Peyer's patch (tissue), 4 donors: Measurements from ENCODE around the gene BTBD3. TPM values are rescaled to one million over a fixed set of nuclear protein-coding genes. Genes with fewer than 3 reads are reported as not detected.

Source experiments
- DNase-seq, 3 donors: peaks; one replicate each; pipeline ENCODE4 v3.0.0-alpha.2; 2017 to 2019
- H3K27ac ChIP-seq, 4 donors: fragments of 200-600 bp; sonication (generic); one replicate each; pipeline ENCODE4 v1.5.1; 2016 to 2019
- H3K27me3 ChIP-seq, 2 donors: fragments of 200-600 bp; sonication (generic); one replicate each; pipeline ENCODE4 v1.5.1; 2019
- H3K36me3 ChIP-seq, 3 donors: fragments of 200-600 bp; sonication (generic); one replicate each; pipeline ENCODE4 v1.5.1; 2016 to 2019
- H3K4me1 ChIP-seq, 4 donors: fragments of 200-600 bp; sonication (generic); one replicate each; pipeline ENCODE4 v1.5.1; 2016 to 2019
- H3K4me3 ChIP-seq, 4 donors: fragments of 200-600 bp; sonication (generic); 1 replicate in 3 of 4; 2 replicates in 1 of 4; pipeline ENCODE4 v1.5.1; 2016 to 2019; ENCODE audit warnings: mild to moderate bottlenecking in 1 of 4
- H3K9me3 ChIP-seq, 4 donors: fragments of 200-600 bp; sonication (generic); one replicate each; pipeline ENCODE4 v1.5.1; 2016 to 2019; ENCODE audit warnings: mild to moderate bottlenecking in 1 of 4
- CTCF ChIP-seq, 6 experiments: fragments of 450-650 bp in 4 of 6; fragments of 200-600 bp in 2 of 6; sonication (generic) in 1 of 6; IDR thresholded peaks; one replicate each; pipeline ENCODE4 v1.5.1; 2017 to 2019; ENCODE audit warnings: antibody characterized with exemption in 6 of 6, mild to moderate bottlenecking in 3 of 6, moderate library complexity in 1 of 6
- POLR2A ChIP-seq, 2 donors: fragments of 450-650 bp; IDR thresholded peaks; one replicate each; pipeline ENCODE4 v1.5.1; 2017; ENCODE audit warnings: antibody characterized with exemption in 2 of 2, mild to moderate bottlenecking in 2 of 2, moderate library complexity in 2 of 2
- total RNA-seq, 4 donors: library from RNA; depleted of rRNA; stranded (reverse); fragments of >200 nt; gene quantifications; one replicate each; pipeline ENCODE4 v1.1.0, GENCODE V29; 2016

BTBD3 gene
- total RNA-seq, 4 donors from 2014 or later: 25.6 to 47.6 (median 43.8) TPM

- peaks cover 0 to 11% (median 0%) of the 10 kb centered on the region in 4 donors for H3K4me1 ChIP-seq
- H3K36me3 ChIP-seq: no peaks in the 10 kb centered on the region
- H3K9me3 ChIP-seq: no peaks in the 10 kb centered on the region
- no peak overlapping the region for H3K27ac ChIP-seq
- no peak for TF ChIP-seq POLR2A (IDR thresholded peaks at IDR 0.05)
- TF ChIP-seq CTCF (IDR thresholded peaks at IDR 0.05): no peak
- no peaks in the 10 kb centered on the region for H3K27me3 ChIP-seq
- H3K4me3 ChIP-seq: no peak overlapping the region
- DNase-seq: no peak
These were observed 10.8 kb upstream of the BTBD3 start for GRCh38 chr20:11906626-11907480.

DNA sequence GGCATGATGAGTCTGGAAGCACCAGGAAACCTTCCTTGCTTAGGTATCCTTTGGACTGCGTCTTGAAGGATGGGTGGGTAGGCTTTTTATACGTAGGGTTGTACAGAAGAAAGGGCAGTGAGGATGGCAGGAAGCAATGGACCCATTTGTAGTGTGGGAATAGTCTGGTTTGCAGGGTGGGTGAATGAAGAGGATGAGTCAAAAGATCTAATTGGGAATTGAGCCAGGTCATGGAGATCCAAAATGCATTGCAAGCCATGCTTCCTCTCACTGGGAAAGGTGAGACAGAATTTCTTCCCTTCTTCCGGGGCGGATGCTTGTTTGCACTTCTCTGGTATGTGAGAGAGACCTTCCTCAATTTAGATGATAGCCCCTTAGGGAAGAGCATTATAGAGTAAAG is 10.1 kb upstream of the BTBD3 start:
- H3K27ac ChIP-seq: no peak overlapping the region
- DNase-seq: no peak
- H3K4me1 ChIP-seq: peaks cover 0 to 11% (median 0%) of the 10 kb centered on the region in 4 donors
- no peak overlapping the region for H3K4me3 ChIP-seq
- H3K27me3 ChIP-seq: no peaks in the 10 kb centered on the region
- no peaks in the 10 kb centered on the region for H3K9me3 ChIP-seq
- TF ChIP-seq POLR2A (IDR thresholded peaks at IDR 0.05) (no peak), CTCF (IDR thresholded peaks at IDR 0.05) (no peak)
- H3K36me3 ChIP-seq: no peaks in the 10 kb centered on the region

DNA sequence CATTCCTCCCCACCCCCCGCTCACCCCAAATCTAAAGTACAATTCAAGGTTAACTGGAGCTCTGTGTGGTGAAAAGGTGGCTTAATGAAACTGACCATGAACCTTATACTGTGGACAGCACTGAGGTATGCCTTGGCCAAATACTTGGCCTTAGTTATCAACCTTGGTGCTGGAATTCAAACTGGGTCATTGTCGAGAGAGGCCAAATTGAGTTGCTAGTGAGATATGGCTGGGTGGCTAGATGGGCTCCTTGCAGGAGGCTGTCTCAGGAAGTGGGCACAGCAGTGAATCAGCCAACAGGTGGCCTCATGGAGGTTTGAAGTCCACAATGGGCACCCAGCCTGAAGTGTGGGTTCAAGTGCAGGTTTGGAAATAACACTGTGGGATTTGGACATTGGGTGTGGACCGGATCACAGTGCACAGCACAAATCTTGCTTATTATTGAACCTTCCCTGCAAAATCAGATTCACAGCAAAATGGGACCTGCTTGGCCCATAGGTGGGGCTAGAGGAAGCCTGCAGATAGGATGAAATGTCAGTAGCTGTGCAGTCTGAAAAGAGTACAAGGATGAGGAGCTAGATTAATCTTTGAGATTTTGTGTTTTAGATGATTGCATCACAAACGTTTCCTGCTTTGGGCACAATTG is 5.6 kb upstream of the BTBD3 start:
- no peak overlapping the region for H3K27ac ChIP-seq
- H3K9me3 ChIP-seq: no peaks in the 10 kb centered on the region
- no peak overlapping the region for H3K4me3 ChIP-seq
- no peak for DNase-seq
- no peak for TF ChIP-seq POLR2A (IDR thresholded peaks at IDR 0.05)
- TF ChIP-seq CTCF (IDR thresholded peaks at IDR 0.05): peak in 4 of 6 experiments; percentile 12 to 40 (median 36)
- H3K27me3 ChIP-seq: no peaks in the 10 kb centered on the region
- H3K4me1 ChIP-seq: peaks cover 0 to 3% (median 0%) of the 10 kb centered on the region in 4 donors
- H3K36me3 ChIP-seq: no peaks in the 10 kb centered on the region

DNA sequence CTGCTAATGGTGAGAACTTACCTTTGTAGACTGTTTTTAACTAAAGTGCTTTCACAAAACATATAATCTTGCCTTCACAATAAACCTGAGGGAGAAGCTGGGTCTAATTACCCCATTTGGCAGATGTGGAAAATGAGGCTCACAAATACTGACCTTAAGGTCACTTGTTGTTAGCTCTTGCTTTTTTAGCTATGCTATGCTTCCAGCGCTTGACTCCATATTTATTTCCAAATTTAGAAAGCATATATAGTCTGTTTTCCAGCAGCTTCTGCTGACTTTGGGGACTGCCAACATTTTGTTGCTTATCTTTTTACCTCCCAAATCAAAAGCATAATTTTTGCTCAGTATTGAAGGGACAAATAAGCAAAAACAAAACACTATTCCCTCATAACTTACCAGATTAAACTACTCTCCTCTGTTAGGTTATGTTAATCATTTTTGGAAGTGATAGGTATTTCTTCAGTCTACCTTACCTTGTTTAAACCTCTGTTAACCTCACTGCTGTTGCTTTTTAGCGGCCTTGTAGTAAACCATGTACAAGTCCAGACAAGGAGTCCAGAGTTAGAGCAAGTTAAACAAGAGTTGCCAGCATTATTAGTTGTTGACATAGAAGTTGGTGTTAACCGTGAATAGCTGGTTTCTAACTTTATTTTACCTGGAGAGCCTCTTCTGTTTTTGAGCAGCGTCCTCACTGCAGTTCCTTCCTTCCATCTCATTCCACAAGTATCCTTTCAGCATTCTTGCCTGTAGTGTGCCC is 4.9 kb upstream of the BTBD3 start:
- H3K27ac ChIP-seq: no peak overlapping the region
- H3K27me3 ChIP-seq: no peaks in the 10 kb centered on the region
- no peak for DNase-seq
- no peak for TF ChIP-seq CTCF (IDR thresholded peaks at IDR 0.05)
- no peak for TF ChIP-seq POLR2A (IDR thresholded peaks at IDR 0.05)
- H3K36me3 ChIP-seq: no peaks in the 10 kb centered on the region
- H3K4me3 ChIP-seq: no peak overlapping the region
- peaks cover 0 to 7% (median 0%) of the 10 kb centered on the region in 4 donors for H3K4me1 ChIP-seq
- no peaks in the 10 kb centered on the region for H3K9me3 ChIP-seq

GRCh38 chr20:11918391-11918845 is 725 bp downstream of the BTBD3 start:
- DNase-seq: no peak
- H3K36me3 ChIP-seq: peaks cover 0 to 11% (median 0%) of the 10 kb centered on the region in 3 donors
- H3K4me3 ChIP-seq: peak overlapping the region in 2 of 4 donors; percentile 16 to 26

More at GRCh38 chr20:11918391-11918845, 725 bp downstream of the BTBD3 start:
- H3K4me1 ChIP-seq: peaks cover 0 to 10% (median 0%) of the 10 kb centered on the region in 4 donors
- H3K9me3 ChIP-seq: no peaks in the 10 kb centered on the region
- no peak for TF ChIP-seq CTCF (IDR thresholded peaks at IDR 0.05)
- TF ChIP-seq POLR2A (IDR thresholded peaks at IDR 0.05): no peak
- no peaks in the 10 kb centered on the region for H3K27me3 ChIP-seq
- H3K27ac ChIP-seq: peak overlapping the region in 1 of 4 donors; percentile 44
